Rectal smooth muscle tissue (tissue), 1 donor: ENCODE data around the gene MUSTN1.

Source experiments
- H3K27ac ChIP-seq: one replicate; pipeline ENCODE4 v1.7.0; 2013; ENCODE audit warnings: low read depth, low read length, inconsistent platforms
- H3K27me3 ChIP-seq: one replicate; pipeline ENCODE4 v1.7.0; 2013; ENCODE audit warnings: low read length; ENCODE audit not compliant: control insufficient read depth, insufficient read depth
- H3K36me3 ChIP-seq: one replicate; pipeline ENCODE4 v1.7.0; 2013; ENCODE audit warnings: low read length; ENCODE audit not compliant: control insufficient read depth, insufficient read depth
- H3K4me1 ChIP-seq: one replicate; pipeline ENCODE4 v1.7.0; 2013; ENCODE audit warnings: low read length; ENCODE audit not compliant: control insufficient read depth, insufficient read depth
- H3K4me3 ChIP-seq: one replicate; pipeline ENCODE4 v1.7.0; 2013; ENCODE audit warnings: low read length
- H3K9ac ChIP-seq: one replicate; pipeline ENCODE4 v1.7.0; 2013; ENCODE audit warnings: low read length

MUSTN1 gene

DNA sequence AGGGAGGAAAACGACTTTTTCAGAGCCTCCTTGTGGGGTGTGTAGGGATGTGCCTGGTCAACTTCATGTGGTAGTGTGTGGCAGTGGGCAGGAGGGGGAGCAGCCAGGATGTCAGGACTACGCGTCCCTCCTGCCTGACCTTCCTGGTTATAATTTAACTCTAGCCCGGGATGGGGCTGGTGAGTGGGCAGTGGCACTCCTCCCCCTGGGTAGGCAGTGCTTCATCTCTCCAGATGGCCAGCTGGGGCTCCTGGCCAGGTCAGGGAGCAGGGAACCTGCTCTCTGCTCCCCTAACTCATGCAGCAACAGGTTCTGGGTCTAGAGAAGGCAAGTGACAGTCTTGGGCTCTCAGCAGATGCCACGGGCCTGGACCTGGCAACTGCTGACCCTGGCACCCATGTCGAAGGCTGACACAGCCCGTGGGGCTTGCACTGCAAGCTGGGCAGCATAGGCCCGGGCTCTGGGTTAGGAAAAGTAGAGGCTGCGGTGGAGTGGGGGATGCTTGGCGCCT is 6.9 kb downstream of the MUSTN1 start:
- Histone ChIP-seq H3K4me1 (peaks cover 5% of the 10 kb centered on the region), H3K27ac (no peak overlapping the region), H3K27me3 (no peaks in the 10 kb centered on the region)

DNA sequence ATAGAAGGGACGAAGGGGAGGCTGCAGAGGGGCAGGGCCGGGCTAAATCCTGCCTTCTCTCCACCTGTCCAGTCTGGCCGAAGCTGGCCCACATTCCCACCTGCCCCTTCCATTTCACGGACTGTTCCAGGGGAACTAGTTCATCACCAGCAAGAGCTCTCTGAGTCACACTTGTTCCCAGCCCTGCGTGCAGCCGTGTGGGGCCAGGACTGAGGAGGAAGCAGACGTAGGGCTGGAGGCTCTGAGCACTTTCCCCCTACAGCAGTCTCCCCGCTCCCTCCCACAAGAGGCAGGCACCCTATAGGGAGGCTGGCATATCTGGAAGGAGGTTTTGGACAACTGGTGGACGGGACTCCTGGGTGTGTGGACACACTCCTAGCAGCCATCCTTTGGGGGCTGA is 7.4 kb downstream of the MUSTN1 start:
- Histone ChIP-seq H3K27ac (no peak overlapping the region), H3K4me3 (no peak overlapping the region), H3K4me1 (peaks cover 5% of the 10 kb centered on the region), H3K27me3 (no peaks in the 10 kb centered on the region), H3K9ac (no peak overlapping the region), H3K36me3 (peaks cover 2% of the 10 kb centered on the region)

More for the DNA sequence above, 6.9 kb downstream of the MUSTN1 start:
- Histone ChIP-seq H3K36me3 (peaks cover 2% of the 10 kb centered on the region), H3K9ac (no peak overlapping the region), H3K4me3 (no peak overlapping the region)

DNA sequence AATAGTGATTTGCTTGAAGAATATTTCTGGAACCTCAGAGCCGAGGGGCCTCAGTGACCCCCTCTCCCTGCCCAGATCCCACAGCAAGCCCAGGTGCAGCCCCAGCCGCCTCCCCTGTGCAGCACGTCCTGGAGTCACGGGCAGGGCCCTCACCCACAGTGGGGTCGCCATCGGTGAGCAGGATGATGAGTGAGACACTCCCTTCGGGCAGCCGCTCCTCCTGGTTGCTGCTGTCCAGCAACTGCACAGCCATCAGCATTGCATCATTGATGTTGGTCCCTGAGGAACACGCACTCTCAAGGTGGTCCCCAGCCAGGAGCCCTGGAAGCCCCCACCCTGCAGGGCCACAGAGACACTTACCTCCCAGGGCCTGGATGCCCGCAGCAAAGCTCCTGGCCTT is 10.8 kb downstream of the MUSTN1 start:
- Histone ChIP-seq H3K4me1 (no peaks in the 10 kb centered on the region), H3K4me3 (no peak overlapping the region), H3K27ac (no peak overlapping the region), H3K9ac (no peak overlapping the region), H3K36me3 (peaks cover 2% of the 10 kb centered on the region), H3K27me3 (no peaks in the 10 kb centered on the region)

DNA sequence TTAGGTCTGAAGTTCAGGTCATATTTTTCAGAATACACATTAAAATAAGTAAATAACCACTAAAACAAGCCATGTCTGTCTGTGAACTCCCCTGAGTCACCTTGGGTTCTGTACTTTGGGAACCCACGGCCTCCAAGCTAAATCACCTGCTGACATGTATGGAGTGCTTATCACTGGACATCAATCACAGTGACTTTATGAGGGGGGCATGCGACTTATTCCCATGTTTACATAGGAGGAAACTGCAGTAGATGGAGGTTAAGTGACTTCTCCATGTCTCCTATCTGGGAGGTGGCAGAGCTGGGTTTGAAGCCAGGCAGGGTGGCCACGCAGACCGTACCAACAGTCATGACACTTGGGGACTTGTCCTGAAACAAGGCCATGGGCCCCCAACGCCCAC is 12.5 kb downstream of the MUSTN1 start:
- H3K9ac ChIP-seq = no peak overlapping the region
- H3K4me1 ChIP-seq = no peaks in the 10 kb centered on the region
- no peak overlapping the region for H3K4me3 ChIP-seq
- peaks cover 2% of the 10 kb centered on the region for H3K36me3 ChIP-seq
- H3K27ac ChIP-seq = no peak overlapping the region
- H3K27me3 ChIP-seq = no peaks in the 10 kb centered on the region

DNA sequence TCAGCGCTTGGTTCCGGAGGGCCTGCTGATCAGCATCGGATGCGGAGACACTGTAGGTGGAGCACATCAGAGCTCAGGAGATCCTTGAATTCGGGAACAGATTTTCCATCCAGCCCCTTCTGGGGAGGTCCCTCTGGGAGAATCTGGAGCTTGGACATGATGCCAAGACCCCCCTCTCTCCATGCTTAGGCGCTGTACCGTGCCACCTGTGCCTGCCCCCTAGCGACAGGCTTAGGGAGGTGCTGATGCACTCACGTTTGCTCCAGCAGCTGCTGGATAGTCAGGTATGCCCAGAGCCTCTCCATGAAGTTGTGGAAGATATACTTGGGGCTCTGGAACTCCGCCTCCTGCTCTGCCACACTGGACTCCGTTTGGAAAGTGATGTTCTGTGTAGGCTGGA is 14.1 kb downstream of the MUSTN1 start:
- Histone ChIP-seq H3K9ac (no peak overlapping the region), H3K27me3 (no peaks in the 10 kb centered on the region), H3K4me1 (no peaks in the 10 kb centered on the region), H3K4me3 (no peak overlapping the region), H3K27ac (no peak overlapping the region), H3K36me3 (peaks cover 2% of the 10 kb centered on the region)

DNA sequence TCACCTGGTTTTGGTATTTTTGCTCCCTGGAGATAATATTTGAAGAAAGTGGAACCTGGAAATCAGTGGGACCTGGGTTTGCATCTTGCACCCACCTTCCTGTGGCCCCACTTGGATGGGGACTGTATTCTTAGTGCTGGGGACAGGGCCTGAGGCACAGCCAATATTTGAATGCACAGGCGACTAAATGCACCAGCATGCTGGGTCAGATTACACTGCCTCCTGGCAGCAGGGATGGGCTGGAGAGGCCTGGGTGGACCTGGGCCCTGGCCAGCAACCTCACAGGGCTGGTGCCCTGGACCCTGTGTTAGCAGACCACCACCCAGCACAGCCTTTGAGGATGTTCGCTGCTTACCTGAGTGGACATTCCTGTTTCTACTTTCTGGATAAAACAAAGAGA is 14.9 kb downstream of the MUSTN1 start:
- H3K36me3 ChIP-seq = peaks cover 2% of the 10 kb centered on the region
- no peak overlapping the region for H3K9ac ChIP-seq

DNA sequence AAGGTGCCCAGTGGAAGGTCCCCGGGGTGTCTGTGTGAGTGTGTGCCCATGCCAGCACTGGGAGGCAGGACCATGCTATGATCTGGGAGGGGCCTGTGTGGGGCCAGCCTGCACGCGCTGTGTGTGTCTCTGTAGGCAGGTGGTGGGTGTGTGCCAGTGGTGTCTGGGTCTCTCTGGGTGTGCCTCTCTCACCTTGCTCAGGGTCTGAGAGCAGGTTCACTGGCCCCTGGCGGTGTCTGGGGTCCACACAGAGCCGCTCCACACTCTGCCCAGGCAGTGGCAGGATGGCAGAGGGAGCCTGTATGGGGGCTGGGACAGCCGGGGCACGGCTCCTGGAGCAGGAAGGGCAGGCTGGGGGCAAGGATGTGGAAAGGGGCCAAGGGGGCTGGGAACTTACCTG is 17.0 kb downstream of the MUSTN1 start:
- Histone ChIP-seq H3K27ac (no peak overlapping the region), H3K9ac (no peak overlapping the region), H3K27me3 (no peaks in the 10 kb centered on the region), H3K4me3 (no peak overlapping the region), H3K4me1 (no peaks in the 10 kb centered on the region), H3K36me3 (no peaks in the 10 kb centered on the region)

More for the DNA sequence above, 14.9 kb downstream of the MUSTN1 start:
- Histone ChIP-seq H3K4me3 (no peak overlapping the region), H3K27ac (no peak overlapping the region), H3K4me1 (no peaks in the 10 kb centered on the region), H3K27me3 (no peaks in the 10 kb centered on the region)

DNA sequence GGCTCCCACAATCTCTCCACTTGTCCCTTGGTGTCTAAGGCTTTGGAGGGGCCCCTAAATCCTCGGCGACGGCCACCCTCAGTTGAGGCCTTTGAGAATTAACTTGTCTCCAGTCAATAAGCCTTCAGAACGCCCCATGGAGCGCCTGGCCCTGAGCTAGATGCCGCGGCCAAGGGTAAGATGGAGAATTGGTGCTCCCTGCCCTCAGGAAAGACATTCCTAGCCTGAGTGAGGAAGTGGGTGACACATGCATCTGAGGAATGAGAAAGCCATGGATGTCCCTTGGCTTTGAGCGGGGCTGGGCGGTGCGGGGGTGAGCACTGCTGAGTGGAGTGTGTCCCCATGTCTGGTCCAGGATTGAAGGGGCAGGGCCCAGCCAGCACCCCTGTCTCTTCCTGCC is 17.6 kb downstream of the MUSTN1 start:
- Histone ChIP-seq H3K36me3 (no peaks in the 10 kb centered on the region), H3K27ac (no peak overlapping the region), H3K4me1 (no peaks in the 10 kb centered on the region), H3K4me3 (no peak overlapping the region), H3K27me3 (no peaks in the 10 kb centered on the region), H3K9ac (no peak overlapping the region)

DNA sequence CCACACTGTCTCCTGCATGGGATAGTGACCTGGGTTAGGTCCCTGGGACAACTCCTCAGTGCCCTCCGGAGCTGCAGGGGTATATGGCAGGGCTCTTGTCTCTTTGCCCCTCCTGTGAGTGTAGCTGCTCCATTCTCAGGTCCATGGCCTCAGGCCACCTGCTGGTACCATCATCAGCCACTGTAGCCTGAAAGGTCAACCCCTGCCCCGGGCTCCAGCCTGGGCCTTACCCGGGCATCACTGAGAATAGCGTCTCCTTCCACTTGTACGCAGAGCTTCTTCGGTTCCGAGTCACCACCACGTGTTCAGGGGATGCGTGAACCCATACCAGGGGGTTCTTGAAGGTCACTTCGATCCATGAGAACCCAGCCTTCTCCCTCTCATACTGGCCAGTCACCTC is 18.2 kb downstream of the MUSTN1 start:
- H3K9ac ChIP-seq = no peak overlapping the region
- no peaks in the 10 kb centered on the region for H3K27me3 ChIP-seq
- no peaks in the 10 kb centered on the region for H3K36me3 ChIP-seq
- no peak overlapping the region for H3K27ac ChIP-seq
- H3K4me3 ChIP-seq = no peak overlapping the region
- H3K4me1 ChIP-seq = no peaks in the 10 kb centered on the region

DNA sequence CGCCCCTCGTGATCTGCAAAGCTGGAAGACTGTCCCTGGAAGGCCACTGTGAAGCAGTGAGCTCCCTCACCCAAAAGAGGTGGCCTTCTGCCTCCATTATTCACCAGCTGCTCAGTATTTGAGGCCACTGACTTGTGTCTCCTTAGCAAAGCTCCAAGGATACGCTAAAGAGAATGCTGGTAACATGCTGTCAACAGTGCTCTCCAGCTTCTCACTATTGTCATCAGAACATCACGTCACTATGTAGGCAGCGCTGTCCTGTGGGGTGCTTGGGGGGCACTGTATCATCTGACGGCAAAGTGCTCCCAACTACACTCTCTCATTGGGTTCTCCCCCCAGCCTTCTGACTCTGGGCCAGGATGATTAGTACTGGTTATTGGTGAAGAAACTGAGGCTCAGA is 18.6 kb downstream of the MUSTN1 start:
- no peak overlapping the region for H3K9ac ChIP-seq
- no peaks in the 10 kb centered on the region for H3K4me1 ChIP-seq
- no peaks in the 10 kb centered on the region for H3K27me3 ChIP-seq
- H3K36me3 ChIP-seq = no peaks in the 10 kb centered on the region
- no peak overlapping the region for H3K4me3 ChIP-seq
- no peak overlapping the region for H3K27ac ChIP-seq

DNA sequence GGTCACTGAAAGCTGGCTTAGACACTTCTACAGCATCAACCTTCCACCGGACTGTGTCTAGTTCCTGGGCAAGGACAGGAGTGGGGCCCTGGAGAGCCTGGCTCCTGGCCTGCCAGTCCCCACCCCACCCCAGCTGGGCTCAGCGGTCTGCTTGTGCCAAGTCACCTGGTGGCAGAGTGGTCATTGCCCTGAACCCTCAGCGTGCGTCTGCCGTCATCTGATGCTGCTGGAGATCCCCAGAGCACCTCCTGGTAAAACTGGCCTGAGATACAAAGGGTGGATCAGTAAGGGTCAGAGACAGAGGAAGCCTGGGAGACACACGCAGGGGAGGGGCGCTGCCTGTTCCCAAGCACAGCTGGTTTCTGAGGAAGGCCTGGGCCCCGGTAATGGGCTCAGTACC is 21.0 kb downstream of the MUSTN1 start:
- Histone ChIP-seq H3K4me3 (no peak overlapping the region), H3K27me3 (no peaks in the 10 kb centered on the region), H3K4me1 (no peaks in the 10 kb centered on the region), H3K9ac (no peak overlapping the region), H3K27ac (no peak overlapping the region), H3K36me3 (no peaks in the 10 kb centered on the region)

DNA sequence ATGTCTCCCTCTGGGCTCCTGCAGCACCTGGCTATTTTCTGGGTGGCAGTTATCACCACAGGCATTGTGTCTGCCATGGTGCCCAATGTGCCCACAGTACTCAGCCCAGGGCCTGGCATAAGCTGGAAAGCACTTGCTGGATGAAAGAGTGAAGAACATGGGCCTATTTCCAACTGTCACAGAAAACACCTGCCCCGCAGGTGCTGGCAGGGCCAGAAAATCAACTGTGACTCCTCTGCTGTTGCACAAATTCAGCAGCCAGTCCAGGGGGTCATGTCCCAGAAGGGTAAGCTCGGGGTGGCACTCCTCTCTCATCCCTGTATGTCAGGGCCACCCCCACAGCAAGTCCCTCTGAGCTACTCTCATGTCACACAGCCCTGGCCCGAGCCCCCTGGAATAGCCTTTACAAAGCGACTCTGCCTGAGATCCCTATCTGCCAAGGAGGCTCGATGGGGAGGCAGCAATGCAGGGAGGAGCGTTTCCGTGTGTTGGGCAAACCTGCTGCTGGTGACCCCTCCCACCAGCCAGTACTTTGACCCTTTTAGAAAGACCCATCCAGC is 23.3 kb downstream of the MUSTN1 start:
- H3K4me1 ChIP-seq = no peaks in the 10 kb centered on the region
- no peak overlapping the region for H3K4me3 ChIP-seq
- H3K36me3 ChIP-seq = no peaks in the 10 kb centered on the region
- no peak overlapping the region for H3K9ac ChIP-seq
- H3K27ac ChIP-seq = no peak overlapping the region
- no peaks in the 10 kb centered on the region for H3K27me3 ChIP-seq

DNA sequence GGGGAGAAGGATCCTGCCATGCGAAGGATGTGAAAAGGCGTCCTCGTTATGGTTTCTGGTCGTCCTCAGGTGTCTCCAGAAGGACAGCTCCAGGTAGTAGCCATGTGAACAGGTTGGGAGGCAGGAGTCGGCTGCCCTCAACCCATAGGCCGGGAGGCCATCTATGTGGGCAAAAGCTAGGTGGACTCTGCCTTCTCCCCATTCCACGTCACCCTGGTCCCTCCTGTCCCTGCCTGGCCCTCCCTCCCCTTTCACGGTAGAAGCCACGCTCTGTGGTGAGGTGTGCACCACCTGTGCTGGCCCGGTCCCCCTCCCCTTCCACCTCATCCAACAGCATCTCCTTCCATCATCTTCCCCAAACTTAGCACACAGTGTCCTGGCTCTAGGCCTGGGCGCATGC is 23.9 kb downstream of the MUSTN1 start:
- H3K4me1 ChIP-seq = no peaks in the 10 kb centered on the region
- H3K27ac ChIP-seq = no peak overlapping the region
- no peaks in the 10 kb centered on the region for H3K36me3 ChIP-seq
- no peaks in the 10 kb centered on the region for H3K27me3 ChIP-seq
- H3K9ac ChIP-seq = no peak overlapping the region
- no peak overlapping the region for H3K4me3 ChIP-seq
